ENCODE data around the gene NOL12.
A peak's percentile ranks its signal among the peaks of the same experiment; 100 is the strongest.

NOL12 gene

DNA sequence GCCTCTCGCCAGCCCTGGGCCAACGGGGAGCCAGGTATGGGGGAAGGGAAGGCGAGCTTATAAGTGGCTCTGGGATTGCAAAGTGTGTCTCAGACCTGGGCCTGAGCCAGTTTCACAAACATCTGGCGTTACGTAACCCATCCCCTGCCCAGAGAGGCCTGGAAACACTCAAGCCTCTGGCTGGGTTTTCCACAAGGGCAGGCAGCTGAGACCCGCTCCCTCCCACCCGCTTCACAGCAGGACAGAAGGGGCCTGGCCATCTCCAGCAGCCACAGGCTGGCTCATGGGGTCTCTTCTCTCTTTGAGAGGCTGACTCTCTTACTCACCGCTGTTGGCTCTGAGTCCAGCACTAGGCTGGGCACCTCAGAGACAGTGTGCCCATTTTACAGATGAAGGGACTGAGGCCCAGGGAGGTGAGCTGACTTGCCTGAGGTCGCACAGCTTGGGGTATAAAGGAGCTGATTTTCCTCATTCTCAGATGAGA is 55.2 kb downstream of the NOL12 start (continued):
- peak; percentile 23; the same call in 1 of the 2 replicates for TF ChIP-seq KLF9 (tag by site-specific recombination; IDR thresholded peaks at IDR 0.05; ENCODE audit: low read depth)
- TF ChIP-seq, protein P1, sequence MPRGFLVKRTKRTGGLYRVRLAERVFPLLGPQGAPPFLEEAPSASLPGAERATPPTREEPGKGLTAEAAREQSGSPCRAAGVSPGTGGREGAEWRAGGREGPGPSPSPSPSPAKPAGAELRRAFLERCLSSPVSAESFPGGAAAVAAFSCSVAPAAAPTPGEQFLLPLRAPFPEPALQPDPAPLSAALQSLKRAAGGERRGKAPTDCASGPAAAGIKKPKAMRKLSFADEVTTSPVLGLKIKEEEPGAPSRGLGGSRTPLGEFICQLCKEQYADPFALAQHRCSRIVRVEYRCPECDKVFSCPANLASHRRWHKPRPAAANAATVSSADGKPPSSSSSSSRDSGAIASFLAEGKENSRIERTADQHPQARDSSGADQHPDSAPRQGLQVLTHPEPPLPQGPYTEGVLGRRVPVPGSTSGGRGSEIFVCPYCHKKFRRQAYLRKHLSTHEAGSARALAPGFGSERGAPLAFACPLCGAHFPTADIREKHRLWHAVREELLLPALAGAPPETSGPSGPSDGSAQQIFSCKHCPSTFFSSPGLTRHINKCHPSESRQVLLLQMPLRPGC (tag by site-specific recombination; IDR thresholded peaks at IDR 0.05): no peak
- no peak for TF ChIP-seq ZNF114 (tag by site-specific recombination; IDR thresholded peaks at IDR 0.05)
- TF ChIP-seq EGR2 (tag by site-specific recombination; IDR thresholded peaks at IDR 0.05; ENCODE audit: low read depth): no peak
- TF ChIP-seq ZNF510 (tag by site-specific recombination; IDR thresholded peaks at IDR 0.05; ENCODE audit: insufficient replicate concordance): no peak
- TF ChIP-seq, protein P2, sequence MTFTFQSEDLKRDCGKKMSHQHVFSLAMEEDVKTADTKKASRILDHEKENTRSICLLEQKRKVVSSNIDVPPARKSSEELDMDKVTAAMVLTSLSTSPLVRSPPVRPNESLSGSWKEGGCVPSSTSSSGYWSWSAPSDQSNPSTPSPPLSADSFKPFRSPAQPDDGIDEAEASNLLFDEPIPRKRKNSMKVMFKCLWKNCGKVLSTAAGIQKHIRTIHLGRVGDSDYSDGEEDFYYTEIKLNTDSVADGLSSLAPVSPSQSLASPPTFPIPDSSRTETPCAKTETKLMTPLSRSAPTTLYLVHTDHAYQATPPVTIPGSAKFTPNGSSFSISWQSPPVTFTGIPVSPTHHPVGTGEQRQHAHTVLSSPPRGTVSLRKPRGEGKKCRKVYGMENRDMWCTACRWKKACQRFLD (tag by site-specific recombination; IDR thresholded peaks at IDR 0.05): no peak
- no peak for TF ChIP-seq ZNF707 (tag by site-specific recombination; IDR thresholded peaks at IDR 0.05)
- TF ChIP-seq ZNF48 (tag by site-specific recombination; IDR thresholded peaks at IDR 0.05): no peak
- TF ChIP-seq GLI4 (tag by site-specific recombination; IDR thresholded peaks at IDR 0.05): no peak
- TF ChIP-seq, protein P3, sequence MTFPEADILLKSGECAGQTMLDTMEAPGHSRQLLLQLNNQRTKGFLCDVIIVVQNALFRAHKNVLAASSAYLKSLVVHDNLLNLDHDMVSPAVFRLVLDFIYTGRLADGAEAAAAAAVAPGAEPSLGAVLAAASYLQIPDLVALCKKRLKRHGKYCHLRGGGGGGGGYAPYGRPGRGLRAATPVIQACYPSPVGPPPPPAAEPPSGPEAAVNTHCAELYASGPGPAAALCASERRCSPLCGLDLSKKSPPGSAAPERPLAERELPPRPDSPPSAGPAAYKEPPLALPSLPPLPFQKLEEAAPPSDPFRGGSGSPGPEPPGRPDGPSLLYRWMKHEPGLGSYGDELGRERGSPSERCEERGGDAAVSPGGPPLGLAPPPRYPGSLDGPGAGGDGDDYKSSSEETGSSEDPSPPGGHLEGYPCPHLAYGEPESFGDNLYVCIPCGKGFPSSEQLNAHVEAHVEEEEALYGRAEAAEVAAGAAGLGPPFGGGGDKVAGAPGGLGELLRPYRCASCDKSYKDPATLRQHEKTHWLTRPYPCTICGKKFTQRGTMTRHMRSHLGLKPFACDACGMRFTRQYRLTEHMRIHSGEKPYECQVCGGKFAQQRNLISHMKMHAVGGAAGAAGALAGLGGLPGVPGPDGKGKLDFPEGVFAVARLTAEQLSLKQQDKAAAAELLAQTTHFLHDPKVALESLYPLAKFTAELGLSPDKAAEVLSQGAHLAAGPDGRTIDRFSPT (tag by site-specific recombination; IDR thresholded peaks at IDR 0.05): no peak
- no peak for TF ChIP-seq ZSCAN30 (tag by site-specific recombination; IDR thresholded peaks at IDR 0.05)
- TF ChIP-seq, protein P4, sequence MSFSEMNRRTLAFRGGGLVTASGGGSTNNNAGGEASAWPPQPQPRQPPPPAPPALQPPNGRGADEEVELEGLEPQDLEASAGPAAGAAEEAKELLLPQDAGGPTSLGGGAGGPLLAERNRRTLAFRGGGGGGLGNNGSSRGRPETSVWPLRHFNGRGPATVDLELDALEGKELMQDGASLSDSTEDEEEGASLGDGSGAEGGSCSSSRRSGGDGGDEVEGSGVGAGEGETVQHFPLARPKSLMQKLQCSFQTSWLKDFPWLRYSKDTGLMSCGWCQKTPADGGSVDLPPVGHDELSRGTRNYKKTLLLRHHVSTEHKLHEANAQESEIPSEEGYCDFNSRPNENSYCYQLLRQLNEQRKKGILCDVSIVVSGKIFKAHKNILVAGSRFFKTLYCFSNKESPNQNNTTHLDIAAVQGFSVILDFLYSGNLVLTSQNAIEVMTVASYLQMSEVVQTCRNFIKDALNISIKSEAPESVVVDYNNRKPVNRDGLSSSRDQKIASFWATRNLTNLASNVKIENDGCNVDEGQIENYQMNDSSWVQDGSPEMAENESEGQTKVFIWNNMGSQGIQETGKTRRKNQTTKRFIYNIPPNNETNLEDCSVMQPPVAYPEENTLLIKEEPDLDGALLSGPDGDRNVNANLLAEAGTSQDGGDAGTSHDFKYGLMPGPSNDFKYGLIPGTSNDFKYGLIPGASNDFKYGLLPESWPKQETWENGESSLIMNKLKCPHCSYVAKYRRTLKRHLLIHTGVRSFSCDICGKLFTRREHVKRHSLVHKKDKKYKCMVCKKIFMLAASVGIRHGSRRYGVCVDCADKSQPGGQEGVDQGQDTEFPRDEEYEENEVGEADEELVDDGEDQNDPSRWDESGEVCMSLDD (tag by site-specific recombination; IDR thresholded peaks at IDR 0.05): 0 out of 2 replicates have a peak, but pooled peaks have one; percentile 15
- peak; percentile 39 for TF ChIP-seq ZNF629 (tag by site-specific recombination; IDR thresholded peaks at IDR 0.05)
- TF ChIP-seq, protein P5, sequence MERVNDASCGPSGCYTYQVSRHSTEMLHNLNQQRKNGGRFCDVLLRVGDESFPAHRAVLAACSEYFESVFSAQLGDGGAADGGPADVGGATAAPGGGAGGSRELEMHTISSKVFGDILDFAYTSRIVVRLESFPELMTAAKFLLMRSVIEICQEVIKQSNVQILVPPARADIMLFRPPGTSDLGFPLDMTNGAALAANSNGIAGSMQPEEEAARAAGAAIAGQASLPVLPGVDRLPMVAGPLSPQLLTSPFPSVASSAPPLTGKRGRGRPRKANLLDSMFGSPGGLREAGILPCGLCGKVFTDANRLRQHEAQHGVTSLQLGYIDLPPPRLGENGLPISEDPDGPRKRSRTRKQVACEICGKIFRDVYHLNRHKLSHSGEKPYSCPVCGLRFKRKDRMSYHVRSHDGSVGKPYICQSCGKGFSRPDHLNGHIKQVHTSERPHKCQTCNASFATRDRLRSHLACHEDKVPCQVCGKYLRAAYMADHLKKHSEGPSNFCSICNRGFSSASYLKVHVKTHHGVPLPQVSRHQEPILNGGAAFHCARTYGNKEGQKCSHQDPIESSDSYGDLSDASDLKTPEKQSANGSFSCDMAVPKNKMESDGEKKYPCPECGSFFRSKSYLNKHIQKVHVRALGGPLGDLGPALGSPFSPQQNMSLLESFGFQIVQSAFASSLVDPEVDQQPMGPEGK (tag by site-specific recombination; IDR thresholded peaks at IDR 0.05): 0 out of 2 replicates have a peak, but pooled peaks have one; percentile 24
- TF ChIP-seq OSR2 (tag by site-specific recombination; IDR thresholded peaks at IDR 0.05): no peak
- no peak for TF ChIP-seq ZNF2 (tag by site-specific recombination; IDR thresholded peaks at IDR 0.05)
- TF ChIP-seq ZNF19 (tag by site-specific recombination; IDR thresholded peaks at IDR 0.05; ENCODE audit: low read depth): no peak
- TF ChIP-seq, protein P6, sequence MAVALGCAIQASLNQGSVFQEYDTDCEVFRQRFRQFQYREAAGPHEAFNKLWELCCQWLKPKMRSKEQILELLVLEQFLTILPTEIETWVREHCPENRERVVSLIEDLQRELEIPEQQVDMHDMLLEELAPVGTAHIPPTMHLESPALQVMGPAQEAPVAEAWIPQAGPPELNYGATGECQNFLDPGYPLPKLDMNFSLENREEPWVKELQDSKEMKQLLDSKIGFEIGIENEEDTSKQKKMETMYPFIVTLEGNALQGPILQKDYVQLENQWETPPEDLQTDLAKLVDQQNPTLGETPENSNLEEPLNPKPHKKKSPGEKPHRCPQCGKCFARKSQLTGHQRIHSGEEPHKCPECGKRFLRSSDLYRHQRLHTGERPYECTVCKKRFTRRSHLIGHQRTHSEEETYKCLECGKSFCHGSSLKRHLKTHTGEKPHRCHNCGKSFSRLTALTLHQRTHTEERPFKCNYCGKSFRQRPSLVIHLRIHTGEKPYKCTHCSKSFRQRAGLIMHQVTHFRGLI (tag by site-specific recombination; IDR thresholded peaks at IDR 0.05): no peak
- no peak for TF ChIP-seq ZNF354C (tag by site-specific recombination; IDR thresholded peaks at IDR 0.05; ENCODE audit: borderline replicate concordance, low read depth)
- TF ChIP-seq ZBTB20 (tag by site-specific recombination; IDR thresholded peaks at IDR 0.05): no peak
- TF ChIP-seq BCL11B (tag by site-specific recombination; IDR thresholded peaks at IDR 0.05; ENCODE audit: low read depth): no peak
- no peak for TF ChIP-seq ZNF670 (tag by site-specific recombination; IDR thresholded peaks at IDR 0.05; ENCODE audit: low read depth)
- no peak for TF ChIP-seq ZNF404 (tag by site-specific recombination; IDR thresholded peaks at IDR 0.05)
- no peak for TF ChIP-seq PRDM1 (tag by site-specific recombination; IDR thresholded peaks at IDR 0.05)
- no peak for TF ChIP-seq ZNF292 (tag by site-specific recombination; IDR thresholded peaks at IDR 0.05; ENCODE audit: borderline replicate concordance, low read depth)
- no peak for TF ChIP-seq ZFHX2 (tag by site-specific recombination; conservative IDR thresholded peaks at IDR 0.05)
- TF ChIP-seq ZNF121 (tag by site-specific recombination; IDR thresholded peaks at IDR 0.05): no peak
- 0 out of 2 replicates have a peak, but pooled peaks have one; percentile 36 for TF ChIP-seq ZEB2 (tag by site-specific recombination; IDR thresholded peaks at IDR 0.05)
